Breast epithelium (tissue), 3 donors: ENCODE data around the gene COL25A1.

Experiments used
- CTCF ChIP-seq, 3 donors: fragments of 450-650 bp; IDR thresholded peaks; one replicate each; pipeline ENCODE4 v1.5.1; 2016 to 2017; ENCODE audit warnings: antibody characterized with exemption in 3 of 3, mild to moderate bottlenecking in 3 of 3, moderate library complexity in 3 of 3
- POLR2A ChIP-seq: fragments of 450-650 bp; IDR thresholded peaks from one replicate; pipeline ENCODE4 v1.6.1; 2016; ENCODE audit warnings: antibody characterized with exemption, mild to moderate bottlenecking, moderate library complexity
- POLR2AphosphoS5 ChIP-seq, 3 donors: sonication (generic); formaldehyde crosslinking; IDR thresholded peaks; one replicate each; pipeline ENCODE4 v1.6.1; 2017; ENCODE audit warnings: antibody characterized with exemption in 3 of 3

- TF ChIP-seq POLR2A (no peak), CTCF (IDR thresholded peaks at IDR 0.05) (no peak), POLR2AphosphoS5 (IDR thresholded peaks at IDR 0.05) (no peak)
Observed at GRCh38 chr4:108777388-108777787, 525.1 kb downstream of the COL25A1 start.
